HG03575 (cell line): ENCODE data around the gene JADE2.

Experiments
- ATAC-seq: cut with Tn5 transposase; IDR thresholded peaks from one replicate; pipeline ENCODE4 v1.9.1; 2021; ENCODE audit not compliant: unreplicated experiment, insufficient number of reproducible peaks, low FRiP score; ENCODE audit errors: extremely low read depth

Gene JADE2

DNA sequence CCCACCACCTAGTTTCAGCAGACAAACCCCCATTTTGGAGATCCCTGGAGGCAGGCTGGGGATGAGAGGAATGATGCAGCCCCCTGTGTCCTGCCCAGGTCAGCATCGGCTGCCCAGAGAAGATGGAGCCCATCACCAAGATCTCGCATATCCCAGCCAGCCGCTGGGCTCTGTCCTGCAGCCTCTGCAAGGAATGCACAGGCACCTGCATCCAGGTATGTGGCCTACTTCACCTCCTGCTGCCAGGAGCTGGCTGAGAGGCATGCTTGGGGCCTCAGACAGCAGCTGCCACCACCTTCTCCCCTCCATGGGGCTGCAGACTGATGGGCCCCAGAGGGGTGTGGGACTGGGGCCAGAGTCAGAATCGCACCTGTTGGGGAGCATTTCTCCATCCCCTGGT, 38.9 kb downstream of the JADE2 start:
- ATAC-seq = no peak

DNA sequence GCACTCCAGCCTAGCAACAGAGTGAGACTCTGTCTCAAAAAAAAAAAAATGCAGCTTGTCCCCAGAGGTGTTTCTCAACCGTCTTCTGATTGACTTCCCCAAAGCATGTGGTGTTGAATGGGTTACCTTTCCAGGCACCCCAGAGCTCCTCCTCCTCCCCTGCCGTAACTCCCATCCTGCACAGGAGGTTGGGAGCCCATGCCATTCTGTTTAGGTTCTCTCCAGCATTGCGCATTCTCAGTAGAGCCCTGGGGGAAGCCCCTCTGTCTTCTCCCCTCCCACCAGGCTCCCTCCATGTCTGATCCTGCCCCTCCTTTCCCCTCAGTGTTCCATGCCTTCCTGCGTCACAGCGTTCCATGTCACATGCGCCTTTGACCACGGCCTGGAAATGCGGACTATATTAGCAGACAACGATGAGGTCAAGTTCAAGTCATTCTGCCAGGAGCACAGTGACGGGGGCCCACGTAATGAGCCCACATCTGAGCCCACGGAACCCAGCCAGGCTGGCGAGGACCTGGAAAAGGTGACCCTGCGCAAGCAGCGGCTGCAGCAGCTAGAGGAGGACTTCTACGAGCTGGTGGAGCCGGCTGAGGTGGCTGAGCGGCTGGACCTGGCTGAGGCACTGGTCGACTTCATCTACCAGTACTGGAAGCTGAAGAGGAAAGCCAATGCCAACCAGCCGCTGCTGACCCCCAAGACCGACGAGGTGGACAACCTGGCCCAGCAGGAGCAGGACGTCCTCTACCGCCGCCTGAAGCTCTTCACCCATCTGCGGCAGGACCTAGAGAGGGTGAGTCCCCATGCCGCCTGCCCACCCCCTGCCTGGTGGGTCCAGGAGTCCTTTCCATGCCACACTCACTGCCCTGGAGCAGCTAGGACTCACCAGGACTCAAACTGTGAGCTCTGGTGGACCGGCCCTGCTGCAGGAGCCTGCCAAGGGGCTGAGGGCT, 40.6 kb downstream of the JADE2 start:
- no peak for ATAC-seq

DNA sequence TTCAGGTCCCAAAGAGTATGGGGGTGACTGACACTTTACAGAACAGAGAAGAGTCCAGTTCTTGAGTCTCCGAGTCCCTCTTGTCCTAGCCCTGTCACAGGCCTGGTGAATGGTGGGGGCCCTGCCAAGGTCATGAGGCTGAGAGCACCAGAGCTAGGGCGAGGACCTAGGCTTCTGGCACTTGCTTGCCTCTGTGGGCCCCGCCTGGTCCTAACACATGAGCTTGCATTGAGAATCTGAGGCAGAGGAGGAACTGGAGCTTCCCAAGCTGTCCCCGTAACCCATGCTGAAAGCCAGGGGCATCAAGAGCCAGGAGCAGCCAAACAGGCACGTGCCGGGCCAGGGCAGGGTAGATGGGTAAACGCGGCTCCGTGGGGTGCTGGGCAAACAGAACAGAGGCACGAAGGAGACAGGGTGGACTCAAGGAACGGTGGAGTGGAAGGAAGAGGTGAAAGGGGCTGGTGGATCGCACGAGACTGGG, 41.3 kb downstream of the JADE2 start:
- no peak for ATAC-seq

- ATAC-seq = no peak
Measured at GRCh38 chr5:134567641-134568336, 42.3 kb downstream of the JADE2 start.

GRCh38 chr5:134568337-134568700, 42.8 kb downstream of the JADE2 start:
- ATAC-seq = no peak

DNA sequence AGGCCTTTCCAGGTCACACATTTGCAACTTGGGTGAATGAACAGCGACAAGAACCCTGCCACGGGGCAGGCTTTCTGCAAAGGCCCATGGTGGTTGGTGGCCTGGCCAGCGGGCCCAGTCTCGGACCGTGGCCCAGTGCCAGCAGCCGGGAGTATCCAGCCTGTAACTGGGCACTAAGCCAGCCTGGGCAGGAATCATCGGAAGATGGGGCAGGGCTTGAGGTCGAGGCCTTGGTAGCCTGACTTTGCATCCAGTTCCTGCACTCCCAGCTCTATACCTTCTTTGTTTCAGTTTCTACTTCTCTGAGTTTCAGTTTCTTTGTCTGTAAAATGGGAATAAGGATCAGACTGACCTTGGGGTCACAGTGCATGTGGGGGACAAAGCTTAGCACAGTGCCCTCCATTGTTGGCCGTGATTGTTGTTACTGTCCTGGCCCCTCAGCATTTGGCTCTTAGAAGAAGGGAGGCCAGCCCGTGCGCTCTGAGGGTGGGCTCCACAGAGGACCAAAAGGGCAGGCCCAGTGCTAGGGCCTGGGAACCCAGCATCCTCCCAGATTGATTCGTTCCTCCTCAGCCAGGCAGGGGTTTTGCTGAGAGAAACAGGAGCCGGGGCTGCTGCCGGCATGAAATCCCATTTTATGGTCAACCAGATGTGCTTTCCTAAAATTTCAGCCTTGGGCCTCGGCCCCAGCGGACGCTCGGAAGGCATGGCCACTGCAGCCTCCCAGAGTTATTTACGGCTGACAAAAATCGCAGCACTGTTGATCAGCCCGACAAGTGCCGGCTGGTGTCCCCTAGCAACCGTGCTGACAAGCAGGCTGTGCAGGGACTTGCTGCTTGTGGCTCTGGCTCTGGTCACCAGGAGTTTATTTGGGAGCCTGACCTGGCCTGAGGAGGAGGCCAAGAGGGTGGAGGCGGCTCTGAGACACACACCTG, 43.6 kb downstream of the JADE2 start:
- ATAC-seq = no peak

DNA sequence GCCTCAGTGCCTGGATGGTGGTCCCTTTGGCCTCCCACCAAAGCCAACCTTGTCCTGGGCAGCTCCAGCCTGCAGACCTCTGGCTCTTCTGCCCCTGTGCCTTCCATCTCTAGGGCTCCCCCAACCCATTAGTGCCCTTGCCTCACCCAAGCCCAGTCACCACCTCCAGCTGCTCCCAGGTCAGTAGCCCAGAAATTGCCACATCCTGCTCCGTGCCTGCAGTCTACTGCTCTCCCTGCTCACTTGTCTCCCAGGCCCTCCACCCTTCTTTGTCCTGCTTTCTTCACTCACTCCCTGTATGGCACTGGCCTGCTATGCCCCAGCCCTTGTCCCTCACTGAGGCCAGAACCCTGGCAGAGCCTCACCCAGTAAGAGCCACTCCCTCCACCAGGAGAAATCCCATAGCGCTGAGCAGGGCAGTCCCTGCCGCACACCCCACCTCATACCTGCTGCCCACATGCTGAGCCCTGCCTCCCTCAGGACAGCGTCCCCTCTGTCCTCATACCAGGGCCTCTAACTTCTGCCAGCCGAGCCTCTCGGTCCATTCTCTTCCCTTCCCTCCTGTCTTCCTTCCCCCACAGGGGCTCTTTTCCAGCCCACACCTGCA, 44.4 kb downstream of the JADE2 start:
- no peak for ATAC-seq

DNA sequence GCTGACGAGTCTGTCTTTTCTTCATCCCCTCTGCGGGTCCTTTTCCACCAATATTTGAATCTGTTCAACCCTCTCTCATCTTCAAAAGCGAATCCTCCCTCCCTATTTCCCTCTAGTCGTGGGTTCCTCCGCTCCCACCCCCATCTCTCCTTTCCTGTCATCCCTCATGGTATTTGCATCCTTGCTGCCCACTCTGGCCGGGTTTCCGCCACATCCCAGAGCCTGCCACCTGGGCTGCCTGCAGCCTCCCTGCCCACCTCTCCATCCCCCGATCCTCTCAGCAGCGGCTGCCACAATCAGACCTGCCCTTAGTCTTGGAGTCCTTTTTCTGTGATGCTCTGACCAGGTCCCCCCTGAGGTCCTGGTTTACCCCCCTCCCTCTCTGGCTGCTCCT, 44.9 kb downstream of the JADE2 start:
- no peak for ATAC-seq

- no peak for ATAC-seq
Measured at GRCh38 chr5:134570886-134571285, 45.4 kb downstream of the JADE2 start.

DNA sequence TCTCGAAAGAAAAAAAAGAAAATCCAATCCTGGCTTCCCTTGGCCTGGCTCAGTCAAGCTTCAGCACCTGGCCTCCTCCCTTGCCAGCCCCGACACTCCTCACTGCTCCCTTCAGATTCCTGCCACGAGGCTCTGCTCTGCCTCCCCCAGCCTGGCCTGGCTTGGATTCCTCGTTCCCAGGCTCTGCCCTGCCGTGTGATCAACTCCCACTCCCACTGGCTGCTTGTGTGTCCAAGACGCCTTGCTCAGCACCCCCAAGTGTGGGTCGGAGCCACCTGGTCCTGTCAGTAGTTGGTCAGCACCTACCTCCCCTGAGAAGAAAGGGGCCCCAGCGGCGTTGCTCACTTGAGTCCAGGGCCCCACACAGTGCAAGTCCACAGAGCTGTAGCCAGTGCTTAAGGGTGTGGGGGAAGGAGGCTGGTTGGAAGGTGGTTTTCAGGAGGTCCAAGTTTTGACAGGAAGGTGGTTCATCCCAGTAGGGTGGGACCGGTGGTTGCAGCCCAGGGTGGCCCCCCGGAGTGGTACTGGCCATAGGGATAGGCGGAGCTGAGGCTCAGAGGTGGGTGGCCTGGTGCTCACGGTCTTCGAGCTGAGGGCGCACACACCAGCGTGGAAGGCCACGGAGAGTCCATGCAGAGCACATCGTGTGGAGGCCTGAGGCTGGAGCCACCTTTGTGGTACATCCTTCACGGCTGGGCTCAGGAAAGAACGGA, 46.4 kb downstream of the JADE2 start:
- no peak for ATAC-seq

DNA sequence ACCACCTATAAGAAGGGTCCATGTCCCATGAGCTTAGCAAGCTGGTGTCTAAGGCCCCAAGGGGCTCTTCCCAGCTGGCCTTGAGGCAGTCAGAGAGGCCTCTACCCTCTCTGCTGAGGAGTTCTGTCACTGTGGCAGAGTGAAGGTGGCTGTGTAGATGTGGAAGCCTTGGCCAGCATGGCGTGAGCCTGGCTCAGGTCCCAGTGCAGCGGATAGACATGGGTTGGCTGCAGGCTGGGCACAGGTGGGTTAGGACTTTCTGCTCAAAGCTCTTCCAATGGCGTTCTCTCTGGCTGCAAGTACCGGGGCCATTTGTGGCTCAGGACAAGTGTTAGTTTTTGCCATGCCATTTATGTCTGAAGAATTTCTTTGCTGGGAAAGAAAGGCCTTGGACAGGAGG, 47.3 kb downstream of the JADE2 start:
- ATAC-seq = no peak

DNA sequence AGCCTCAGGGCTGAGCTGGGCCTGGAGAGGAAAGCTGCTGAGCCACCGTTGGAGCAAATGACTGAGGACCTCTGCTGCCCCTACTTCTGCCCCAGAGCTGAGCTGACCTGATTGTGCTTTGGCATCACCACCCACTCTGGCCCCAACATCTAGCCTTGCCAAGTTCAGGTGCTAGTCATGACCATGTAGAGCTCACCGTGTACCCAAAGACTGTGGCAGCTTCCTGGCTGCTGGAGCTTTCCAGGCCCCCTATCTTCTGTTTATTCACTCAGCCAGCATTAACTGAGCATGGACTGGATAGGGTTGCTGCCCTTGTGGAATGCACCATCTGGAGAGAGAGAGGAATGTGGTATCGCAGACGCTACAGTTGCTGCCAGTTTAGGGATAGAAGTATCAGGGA, 49.1 kb downstream of the JADE2 start:
- no peak for ATAC-seq

DNA sequence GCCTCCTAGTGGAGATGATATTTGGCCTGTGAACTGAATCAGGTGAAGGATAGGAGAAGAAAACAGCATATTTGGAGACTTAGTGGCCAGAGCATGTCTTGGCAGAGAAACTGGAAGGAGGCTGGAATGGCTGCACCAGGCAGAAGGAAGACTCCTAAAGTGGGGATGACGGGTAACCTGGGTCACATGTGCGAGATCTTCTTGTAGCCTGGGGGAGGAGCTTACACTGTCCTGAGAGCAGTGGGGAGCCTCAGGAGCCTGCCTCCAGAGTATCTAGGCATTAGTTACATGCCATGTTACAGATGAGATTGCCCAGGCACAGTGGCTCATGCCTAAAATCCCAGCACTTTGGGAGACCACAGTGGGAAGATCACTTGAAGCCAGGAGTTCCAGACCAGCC, 49.8 kb downstream of the JADE2 start:
- no peak for ATAC-seq

DNA sequence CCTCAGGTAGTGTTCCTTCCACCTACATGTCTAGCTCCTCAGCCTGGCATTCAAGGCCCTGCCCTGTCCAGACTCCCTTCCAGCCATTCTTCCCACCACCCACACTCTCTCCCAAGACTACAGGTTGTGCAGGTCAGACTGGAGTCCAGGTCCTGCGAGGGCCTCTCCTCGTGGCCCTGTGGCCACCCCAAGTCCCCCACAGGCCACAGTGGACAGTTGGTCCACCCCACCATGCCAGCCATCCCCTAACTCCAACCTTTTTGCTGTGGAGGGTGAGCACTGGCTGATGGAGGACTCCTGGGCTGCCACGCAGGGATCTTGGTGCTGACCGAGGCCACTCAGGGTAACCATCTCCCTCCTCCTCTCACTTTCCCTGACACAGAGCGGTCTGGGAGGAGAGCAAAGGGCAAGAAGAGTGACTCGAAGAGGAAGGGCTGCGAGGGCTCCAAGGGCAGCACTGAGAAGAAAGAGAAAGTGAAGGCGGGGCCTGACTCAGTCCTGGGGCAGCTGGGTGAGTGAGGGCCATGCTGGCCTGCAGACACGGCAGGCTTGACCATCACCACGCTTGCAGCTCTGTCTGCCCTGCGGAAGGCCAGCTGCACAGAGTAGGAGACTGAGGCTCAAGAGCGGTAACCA, 51.0 kb downstream of the JADE2 start:
- ATAC-seq = no peak

DNA sequence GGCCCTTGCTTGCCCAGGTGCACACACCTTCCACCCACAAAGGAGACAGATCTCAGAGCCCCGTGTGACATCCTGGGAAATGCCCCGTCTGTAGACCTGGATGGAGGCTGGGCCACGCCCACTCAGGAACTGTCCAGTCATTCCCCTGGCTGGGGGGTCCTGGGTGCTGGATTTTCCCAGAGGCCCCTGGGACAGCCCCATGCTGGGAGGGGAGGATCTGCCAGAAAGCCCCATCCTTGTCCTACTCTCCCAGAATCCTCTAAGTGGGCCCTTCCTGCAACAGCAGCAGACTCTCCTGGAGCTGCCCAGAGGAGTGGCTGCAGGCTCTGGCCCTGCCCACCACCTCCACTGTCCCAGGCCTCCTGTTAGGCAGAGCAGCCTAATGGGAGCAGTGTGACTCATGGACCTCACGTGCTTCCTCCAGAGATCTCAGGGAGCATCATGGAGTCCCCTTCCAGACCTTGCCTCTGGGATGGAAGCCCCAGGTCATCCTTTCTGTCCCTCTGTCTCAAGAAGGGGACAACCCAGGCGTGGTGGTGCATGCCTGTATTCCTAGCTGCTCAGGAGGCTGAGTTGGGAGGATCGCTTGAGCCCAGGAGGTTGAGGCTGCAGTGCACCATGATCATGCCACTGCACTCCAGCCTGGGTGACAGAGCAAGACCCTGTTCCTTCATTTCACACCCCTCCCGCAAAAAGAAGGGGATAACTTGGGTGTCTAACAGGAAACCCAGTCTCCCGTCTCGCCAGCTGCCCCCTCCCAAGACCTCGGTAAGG, 51.7 kb downstream of the JADE2 start:
- no peak for ATAC-seq

DNA sequence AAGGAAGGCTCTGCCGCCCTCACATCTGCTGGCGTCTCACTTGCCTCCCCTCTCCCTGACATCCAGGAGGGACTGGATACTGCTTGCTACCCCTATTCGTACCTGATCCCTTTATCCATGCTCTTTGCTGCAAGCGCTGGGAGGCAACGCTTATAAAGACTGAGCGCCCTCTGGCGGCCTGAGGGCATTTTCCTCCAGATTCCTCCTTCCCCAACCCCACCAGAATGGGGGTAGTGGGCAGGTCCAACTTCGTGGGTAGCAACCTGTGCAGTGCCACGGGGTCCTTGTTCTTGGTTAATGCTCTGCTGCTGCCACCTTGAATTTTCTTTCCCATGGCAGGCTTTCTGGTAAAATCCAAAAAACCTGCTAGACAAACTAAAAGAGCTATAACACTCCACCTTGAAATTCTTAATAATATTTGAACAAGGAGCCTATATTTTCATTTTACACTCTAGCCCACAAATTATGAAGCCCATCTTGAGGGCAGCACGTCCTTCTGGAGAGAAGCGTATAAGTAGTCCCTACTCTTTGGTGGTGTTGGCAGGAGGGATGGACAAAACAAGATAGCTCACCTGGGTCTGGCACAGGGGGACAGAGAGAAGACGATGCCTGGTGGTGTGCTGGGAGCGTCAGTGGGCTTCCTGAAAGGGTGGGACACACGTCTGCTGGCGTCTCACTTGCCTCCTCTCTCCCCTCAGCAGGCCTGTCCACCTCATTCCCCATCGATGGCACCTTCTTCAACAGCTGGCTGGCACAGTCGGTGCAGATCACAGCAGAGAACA, 52.5 kb downstream of the JADE2 start:
- no peak for ATAC-seq
